ENCODE data around the gene HMCN2. TPM values are rescaled to one million over a fixed set of nuclear protein-coding genes. Genes with fewer than 3 reads are reported as not detected.

Gene HMCN2
- total and polyA plus RNA-seq, 2 donors (not counting 1 experiment from before 2014, with no cell fraction given): 0.01 TPM; not detected in 1

GRCh38 chr9:130236436-130236985, 29.0 kb upstream of the HMCN2 start:
- Mint-ChIP-seq H3K4me3 (no peak overlapping the region), H3K27ac (no peak overlapping the region), H3K4me1 (peaks cover 28% of the 10 kb centered on the region), H3K27me3 (peaks cover 3% of the 10 kb centered on the region), H3K9me3 (ENCODE audit: insufficient read depth) (no peaks in the 10 kb centered on the region)
- no peak for ATAC-seq (ENCODE audit: low read depth)
- H3K36me3 ChIP-seq (replicated peaks in 1 of 2; ENCODE audit: control extremely low read depth in 1 of 2, control insufficient read depth in 1 of 2, extremely low read depth in 1 of 2, insufficient read depth in 2 of 2, low read length in 1 of 2): no peaks in the 10 kb centered on the region
- peaks cover 18 to 28% of the 10 kb centered on the region in 2 donors for H3K4me1 ChIP-seq (ENCODE audit: control insufficient read depth in 2 of 2, insufficient read depth in 2 of 2, low read length in 2 of 2)
- peak overlapping the region; percentile 41 for H2AFZ ChIP-seq (ENCODE audit: insufficient read depth, low read depth, low read length, poor library complexity, severe bottlenecking)
- no peak overlapping the region for H3K4me3 ChIP-seq (ENCODE audit: control extremely low read depth in 1 of 5, extremely low read depth in 1 of 5, insufficient read depth in 1 of 5, low read depth in 2 of 5, low read length in 4 of 5)
- CTCF ChIA-PET: interaction anchor here (0.6 to 9.6 kb wide), 23 partner anchors 9 to 499 kb away, joined by 3 to 191 read pairs (median 3); no protein-coding TSS in a partner anchor
- TF ChIP-seq, protein P1, sequence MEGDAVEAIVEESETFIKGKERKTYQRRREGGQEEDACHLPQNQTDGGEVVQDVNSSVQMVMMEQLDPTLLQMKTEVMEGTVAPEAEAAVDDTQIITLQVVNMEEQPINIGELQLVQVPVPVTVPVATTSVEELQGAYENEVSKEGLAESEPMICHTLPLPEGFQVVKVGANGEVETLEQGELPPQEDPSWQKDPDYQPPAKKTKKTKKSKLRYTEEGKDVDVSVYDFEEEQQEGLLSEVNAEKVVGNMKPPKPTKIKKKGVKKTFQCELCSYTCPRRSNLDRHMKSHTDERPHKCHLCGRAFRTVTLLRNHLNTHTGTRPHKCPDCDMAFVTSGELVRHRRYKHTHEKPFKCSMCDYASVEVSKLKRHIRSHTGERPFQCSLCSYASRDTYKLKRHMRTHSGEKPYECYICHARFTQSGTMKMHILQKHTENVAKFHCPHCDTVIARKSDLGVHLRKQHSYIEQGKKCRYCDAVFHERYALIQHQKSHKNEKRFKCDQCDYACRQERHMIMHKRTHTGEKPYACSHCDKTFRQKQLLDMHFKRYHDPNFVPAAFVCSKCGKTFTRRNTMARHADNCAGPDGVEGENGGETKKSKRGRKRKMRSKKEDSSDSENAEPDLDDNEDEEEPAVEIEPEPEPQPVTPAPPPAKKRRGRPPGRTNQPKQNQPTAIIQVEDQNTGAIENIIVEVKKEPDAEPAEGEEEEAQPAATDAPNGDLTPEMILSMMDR (IDR thresholded peaks at IDR 0.05): peak; percentile 42
- no peak for TF ChIP-seq EZH2 (IDR thresholded peaks at IDR 0.05; ENCODE audit: borderline replicate concordance, insufficient read depth, low read depth, low read length, poor library complexity, severe bottlenecking)
- intact Hi-C loops (cut with micrococcal nuclease): loop anchor here (1.0 to 5.0 kb wide), 4 partner anchors 108 to 1104 kb away; partner anchors contain the start of genes C9orf78 and USP20
- 68% methylated on average over 9 of the region's 10 CpGs for WGBS (ENCODE audit: insufficient coverage)
- H4K20me1 ChIP-seq (ENCODE audit: control insufficient read depth, insufficient read depth, low read length, poor library complexity, severe bottlenecking): no peaks in the 10 kb centered on the region
- H3K9me3 ChIP-seq (ENCODE audit: control extremely low read depth in 1 of 3, control insufficient read depth in 2 of 3, insufficient read depth in 1 of 3, low read length in 2 of 3): peaks cover 0 to 3% (median 0%) of the 10 kb centered on the region in 3 donors
- DNase-seq: no peak
- peaks cover 0 to 12% (median 0%) of the 10 kb centered on the region in 4 experiments for H3K27me3 ChIP-seq (replicated peaks in 1 of 4; ENCODE audit: control extremely low read depth in 1 of 4, control insufficient read depth in 3 of 4, insufficient read depth in 4 of 4, low read length in 3 of 4)
- H3K4me2 ChIP-seq (replicated peaks; ENCODE audit: low read depth, low read length, poor library complexity, severe bottlenecking): peak overlapping the region; percentile 64
- POLR2A ChIA-PET: interaction anchor here (0.7 to 0.9 kb wide), 2 partner anchors 108 to 119 kb away, joined by 4 to 5 read pairs; no protein-coding TSS in a partner anchor
- no peak overlapping the region for H3K27ac ChIP-seq (ENCODE audit: low read length in 2 of 2)
- no peak overlapping the region for H3K9ac ChIP-seq (ENCODE audit: low read length)
- no peaks in the 10 kb centered on the region for H3K79me2 ChIP-seq (ENCODE audit: control insufficient read depth, insufficient read depth, low read length)

DNA sequence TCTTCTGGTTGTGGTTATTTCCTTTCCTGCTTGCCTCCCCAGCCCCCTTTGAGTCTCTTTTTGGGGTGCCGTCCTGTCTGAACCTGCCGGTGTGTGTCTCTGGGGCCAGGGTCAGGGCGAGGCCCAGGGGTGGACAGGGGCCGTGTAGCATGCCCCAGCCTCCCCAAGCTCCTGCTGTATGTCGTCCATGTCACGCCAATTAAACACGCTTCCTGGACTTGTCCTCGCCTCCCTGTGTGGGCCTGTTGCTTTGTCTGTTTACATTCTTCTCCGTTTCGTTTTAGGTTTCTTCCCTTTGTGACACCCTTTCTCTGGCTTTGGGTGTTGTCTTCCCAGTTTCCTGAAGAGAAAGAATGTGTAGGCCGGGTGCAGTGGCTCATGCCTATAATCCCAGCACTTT, 28.5 kb upstream of the HMCN2 start:
- ATAC-seq (ENCODE audit: low read depth) (no peak), DNase-seq (no peak)
- WGBS (ENCODE audit: insufficient coverage): 93% methylated on average over 10 of the region's 11 CpGs
- Histone ChIP-seq H3K9me3 (ENCODE audit: control extremely low read depth in 1 of 3, control insufficient read depth in 2 of 3, insufficient read depth in 1 of 3, low read length in 2 of 3) (peaks cover 0 to 3% (median 0%) of the 10 kb centered on the region in 3 donors), H3K27me3 (replicated peaks in 1 of 4; ENCODE audit: control extremely low read depth in 1 of 4, control insufficient read depth in 3 of 4, insufficient read depth in 4 of 4, low read length in 3 of 4) (peaks cover 0 to 12% (median 0%) of the 10 kb centered on the region in 4 experiments), H2AFZ (ENCODE audit: insufficient read depth, low read depth, low read length, poor library complexity, severe bottlenecking) (no peak overlapping the region), H3K79me2 (ENCODE audit: control insufficient read depth, insufficient read depth, low read length) (no peaks in the 10 kb centered on the region), H3K36me3 (replicated peaks in 1 of 2; ENCODE audit: control extremely low read depth in 1 of 2, control insufficient read depth in 1 of 2, extremely low read depth in 1 of 2, insufficient read depth in 2 of 2, low read length in 1 of 2) (no peaks in the 10 kb centered on the region), H3K4me1 (ENCODE audit: control insufficient read depth in 2 of 2, insufficient read depth in 2 of 2, low read length in 2 of 2) (peaks cover 18 to 28% of the 10 kb centered on the region in 2 donors), H3K4me3 (ENCODE audit: control extremely low read depth in 1 of 5, extremely low read depth in 1 of 5, insufficient read depth in 1 of 5, low read depth in 2 of 5, low read length in 4 of 5) (no peak overlapping the region), H3K9ac (ENCODE audit: low read length) (no peak overlapping the region), H3K27ac (ENCODE audit: low read length in 2 of 2) (no peak overlapping the region), H4K20me1 (ENCODE audit: control insufficient read depth, insufficient read depth, low read length, poor library complexity, severe bottlenecking) (no peaks in the 10 kb centered on the region), H3K4me2 (replicated peaks; ENCODE audit: low read depth, low read length, poor library complexity, severe bottlenecking) (no peak overlapping the region)
- peaks cover 28% of the 10 kb centered on the region for H3K4me1 Mint-ChIP-seq
- POLR2A ChIA-PET: interaction anchor here (0.9 kb wide), 1 partner anchor 109 kb away, joined by 5 read pairs; no protein-coding TSS in a partner anchor
- peaks cover 3% of the 10 kb centered on the region for H3K27me3 Mint-ChIP-seq
- intact Hi-C loops (cut with micrococcal nuclease): loop anchor here (5.0 kb wide), 2 partner anchors 400 to 1105 kb away; partner anchors contain the start of genes C9orf78 and USP20
- TF ChIP-seq, protein P1 (IDR thresholded peaks at IDR 0.05): no peak
- H3K9me3 Mint-ChIP-seq (ENCODE audit: insufficient read depth): no peaks in the 10 kb centered on the region
- CTCF ChIA-PET: interaction anchor here (0.5 to 9.6 kb wide), 9 partner anchors 10 to 1763 kb away, joined by 3 to 191 read pairs (median 4); no protein-coding TSS in a partner anchor
- no peak overlapping the region for H3K4me3 Mint-ChIP-seq
- no peak overlapping the region for H3K27ac Mint-ChIP-seq
